Superior temporal gyrus (tissue), 1 donor: ENCODE measurements around the gene ABLIM2.
A peak's percentile ranks its signal among the peaks of the same experiment; 100 is the strongest.
"Not testable (repeated sequence)": the region's sequence is repeated elsewhere in the genome, so short reads cannot be mapped to it uniquely, and the experiment has no call there.

Source experiments
- DNase-seq: peaks from one replicate; pipeline ENCODE4 v3.0.0-alpha.2; 2016; ENCODE audit errors: extremely low spot score

ABLIM2 gene

GRCh38 chr4:7963691-7964090 is 194.9 kb downstream of the ABLIM2 start:
- DNase-seq: no peak

- no peak for DNase-seq
Measured at GRCh38 chr4:7962609-7963508, 195.8 kb downstream of the ABLIM2 start.

- peak; percentile 73 for DNase-seq
Measured at GRCh38 chr4:7960790-7961655, 197.6 kb downstream of the ABLIM2 start.

GRCh38 chr4:7960017-7960789 is 198.4 kb downstream of the ABLIM2 start:
- DNase-seq: no peak

GRCh38 chr4:7959078-7959477 is 199.5 kb downstream of the ABLIM2 start:
- no peak for DNase-seq

- DNase-seq: no peak
Measured at GRCh38 chr4:7956934-7957656, 201.5 kb downstream of the ABLIM2 start.

- peak; percentile 71 for DNase-seq
Measured at GRCh38 chr4:7956270-7956808, 202.3 kb downstream of the ABLIM2 start.

- no peak for DNase-seq
Measured at GRCh38 chr4:7955393-7955792, 203.2 kb downstream of the ABLIM2 start.

GRCh38 chr4:7952615-7953014 is 206.0 kb downstream of the ABLIM2 start:
- no peak for DNase-seq

GRCh38 chr4:7950301-7951092 is 208.1 kb downstream of the ABLIM2 start:
- DNase-seq: no peak

- DNase-seq: no peak
Measured at GRCh38 chr4:7949759-7950158, 208.9 kb downstream of the ABLIM2 start.

- no peak for DNase-seq
Measured at GRCh38 chr4:7947927-7948326, 210.7 kb downstream of the ABLIM2 start.

GRCh38 chr4:7945709-7946380 is 212.8 kb downstream of the ABLIM2 start:
- no peak for DNase-seq

GRCh38 chr4:7944599-7945220 is 213.9 kb downstream of the ABLIM2 start:
- no peak for DNase-seq

GRCh38 chr4:7943688-7944087 is 214.9 kb downstream of the ABLIM2 start:
- DNase-seq: not testable (repeated sequence)

- DNase-seq: no peak
Measured at GRCh38 chr4:7943211-7943610, 215.4 kb downstream of the ABLIM2 start.

GRCh38 chr4:7941965-7942496 is 216.6 kb downstream of the ABLIM2 start:
- DNase-seq: no peak

- DNase-seq: no peak
Measured at GRCh38 chr4:7941111-7941964, 217.3 kb downstream of the ABLIM2 start.
